ENCODE data around the gene NRXN2.

GRCh38 chr11:64661146-64661545 lies 61.9 kb downstream of the NRXN2 start:
- TF ChIP-seq CTCF (IDR thresholded peaks at IDR 0.05; ENCODE audit: low read length) (no peak), EZH2 (IDR thresholded peaks at IDR 0.05; ENCODE audit: borderline replicate concordance, low read length) (no peak)
